Thyroid gland (tissue), 4 donors: ENCODE results near the gene ZNF808. TPM values are rescaled to one million over a fixed set of nuclear protein-coding genes. Genes with fewer than 3 reads are reported as not detected.
A peak's percentile ranks its signal among the peaks of the same experiment; 100 is the strongest.
"Not testable (repeated sequence)": the region's sequence is repeated elsewhere in the genome, so short reads cannot be mapped to it uniquely, and the experiment has no call there.

Source experiments
- DNase-seq, 2 donors: peaks; one replicate each; pipeline ENCODE4 v3.0.0-alpha.2; 2019
- H3K27ac ChIP-seq, 3 donors: fragments of 200-600 bp; sonication (generic); 1 replicate in 2 of 3; 2 replicates in 1 of 3; pipeline ENCODE4 v1.5.1; 2016 to 2019; ENCODE audit warnings: mild to moderate bottlenecking in 1 of 3, moderate library complexity in 1 of 3
- H3K27me3 ChIP-seq: fragments of 200-600 bp; sonication (generic); one replicate; pipeline ENCODE4 v1.5.1; 2019
- H3K36me3 ChIP-seq, 2 donors: fragments of 200-600 bp; sonication (generic); one replicate each; pipeline ENCODE4 v1.5.1; 2016 to 2019
- H3K4me1 ChIP-seq, 2 donors: fragments of 200-600 bp; sonication (generic); one replicate each; pipeline ENCODE4 v1.5.1; 2017 to 2019
- H3K4me3 ChIP-seq, 3 donors: fragments of 200-600 bp; sonication (generic); replicated peaks in 1 of 3; 1 replicate in 2 of 3; 2 replicates in 1 of 3; pipeline ENCODE4 v1.5.1; 2016; ENCODE audit warnings: mild to moderate bottlenecking in 1 of 3
- H3K9me3 ChIP-seq: fragments of 200-600 bp; sonication (generic); one replicate; pipeline ENCODE4 v1.5.1; 2017
- POLR2A ChIP-seq, 2 donors: fragments of 450-650 bp; IDR thresholded peaks; one replicate each; pipeline ENCODE4 v1.6.1; 2017; ENCODE audit warnings: antibody characterized with exemption in 2 of 2, mild to moderate bottlenecking in 2 of 2, moderate library complexity in 1 of 2
- WGBS, 2 donors: methylation state at CpG; one replicate each; pipeline ENCODE4 v1.1.5; 2017; 5-methylcytosine and 5-hydroxymethylcytosine counted together
- intact Hi-C: fragments of 100-400 bp; cut with DNase I; formaldehyde crosslinking; loops from one replicate; pipeline ENCODE4 v1.15.1; 2023
- total RNA-seq, 4 donors: library from RNA; depleted of rRNA; stranded (reverse); fragments of >200 nt; gene quantifications; one replicate each; pipeline ENCODE4 v1.2.3, GENCODE V29; 2016
- TF ChIP-seq, protein P1 (sequence below), 6 experiments: fragments of 200-600 bp in 3 of 6; fragments of 450-650 bp in 3 of 6; sonication (generic) in 3 of 6; IDR thresholded peaks; one replicate each; pipeline ENCODE4 v1.5.1; 2016 to 2019; ENCODE audit warnings: antibody characterized with exemption in 6 of 6, mild to moderate bottlenecking in 2 of 6, inconsistent platforms in 1 of 6, moderate library complexity in 1 of 6

Gene ZNF808
- total RNA-seq, 4 donors from 2014 or later = 33.4 to 98.3 (median 58.9) TPM

- DNase-seq = no peak
- intact Hi-C loops = no loop called here
- H3K4me3 ChIP-seq = no peak overlapping the region
- no peaks in the 10 kb centered on the region for H3K27me3 ChIP-seq
- no peak overlapping the region for H3K27ac ChIP-seq
- TF ChIP-seq POLR2A (IDR thresholded peaks at IDR 0.05) = no peak
- TF ChIP-seq, protein P1, sequence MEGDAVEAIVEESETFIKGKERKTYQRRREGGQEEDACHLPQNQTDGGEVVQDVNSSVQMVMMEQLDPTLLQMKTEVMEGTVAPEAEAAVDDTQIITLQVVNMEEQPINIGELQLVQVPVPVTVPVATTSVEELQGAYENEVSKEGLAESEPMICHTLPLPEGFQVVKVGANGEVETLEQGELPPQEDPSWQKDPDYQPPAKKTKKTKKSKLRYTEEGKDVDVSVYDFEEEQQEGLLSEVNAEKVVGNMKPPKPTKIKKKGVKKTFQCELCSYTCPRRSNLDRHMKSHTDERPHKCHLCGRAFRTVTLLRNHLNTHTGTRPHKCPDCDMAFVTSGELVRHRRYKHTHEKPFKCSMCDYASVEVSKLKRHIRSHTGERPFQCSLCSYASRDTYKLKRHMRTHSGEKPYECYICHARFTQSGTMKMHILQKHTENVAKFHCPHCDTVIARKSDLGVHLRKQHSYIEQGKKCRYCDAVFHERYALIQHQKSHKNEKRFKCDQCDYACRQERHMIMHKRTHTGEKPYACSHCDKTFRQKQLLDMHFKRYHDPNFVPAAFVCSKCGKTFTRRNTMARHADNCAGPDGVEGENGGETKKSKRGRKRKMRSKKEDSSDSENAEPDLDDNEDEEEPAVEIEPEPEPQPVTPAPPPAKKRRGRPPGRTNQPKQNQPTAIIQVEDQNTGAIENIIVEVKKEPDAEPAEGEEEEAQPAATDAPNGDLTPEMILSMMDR (IDR thresholded peaks at IDR 0.05) = no peak
- 65 to 71% methylated on average over 3 of the region's 3 CpGs for WGBS, 2 donors
- peaks cover 9 to 10% of the 10 kb centered on the region in 2 donors for H3K36me3 ChIP-seq
- H3K4me1 ChIP-seq = peaks cover 8 to 26% of the 10 kb centered on the region in 2 donors
- H3K9me3 ChIP-seq = no peaks in the 10 kb centered on the region
Measured at GRCh38 chr19:52599241-52599640, 71.8 kb downstream of the ZNF808 start.

DNA sequence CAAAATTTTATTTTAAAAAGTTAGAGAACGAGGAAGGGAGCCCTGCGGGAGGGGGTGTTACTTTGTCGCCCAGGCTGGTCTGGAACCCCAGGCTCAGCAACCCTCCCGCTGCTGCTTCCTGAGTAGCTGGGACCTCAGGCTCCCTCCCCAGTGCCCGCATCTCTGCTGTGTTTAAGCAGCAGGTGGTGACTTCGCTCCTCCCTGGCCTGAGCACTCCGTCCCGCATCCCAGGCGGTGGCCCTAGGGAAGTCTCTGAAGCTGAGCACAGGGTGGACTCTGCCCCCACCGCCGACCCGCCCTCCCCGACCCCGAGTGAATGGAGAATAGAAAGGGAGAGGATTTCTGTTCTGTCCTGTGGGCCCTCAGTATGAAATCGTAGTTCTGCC lies 73.2 kb downstream of the ZNF808 start:
- intact Hi-C loops = no loop called here
- Histone ChIP-seq H3K27ac (peak overlapping the region in 2 of 3 donors; percentile 30 to 81), H3K4me3 (peak overlapping the region in 1 of 3 donors; percentile 55), H3K27me3 (no peaks in the 10 kb centered on the region), H3K4me1 (peaks cover 11 to 30% of the 10 kb centered on the region in 2 donors), H3K9me3 (no peaks in the 10 kb centered on the region), H3K36me3 (peaks cover 5 to 10% of the 10 kb centered on the region in 2 donors)
- 10% methylated on average over 13 to 15 of the region's 15 CpGs for WGBS, 2 donors
- TF ChIP-seq, protein P1 (IDR thresholded peaks at IDR 0.05) = no peak
- no peak for TF ChIP-seq POLR2A (IDR thresholded peaks at IDR 0.05)
- peak; percentile 19 to 26 for DNase-seq

DNA sequence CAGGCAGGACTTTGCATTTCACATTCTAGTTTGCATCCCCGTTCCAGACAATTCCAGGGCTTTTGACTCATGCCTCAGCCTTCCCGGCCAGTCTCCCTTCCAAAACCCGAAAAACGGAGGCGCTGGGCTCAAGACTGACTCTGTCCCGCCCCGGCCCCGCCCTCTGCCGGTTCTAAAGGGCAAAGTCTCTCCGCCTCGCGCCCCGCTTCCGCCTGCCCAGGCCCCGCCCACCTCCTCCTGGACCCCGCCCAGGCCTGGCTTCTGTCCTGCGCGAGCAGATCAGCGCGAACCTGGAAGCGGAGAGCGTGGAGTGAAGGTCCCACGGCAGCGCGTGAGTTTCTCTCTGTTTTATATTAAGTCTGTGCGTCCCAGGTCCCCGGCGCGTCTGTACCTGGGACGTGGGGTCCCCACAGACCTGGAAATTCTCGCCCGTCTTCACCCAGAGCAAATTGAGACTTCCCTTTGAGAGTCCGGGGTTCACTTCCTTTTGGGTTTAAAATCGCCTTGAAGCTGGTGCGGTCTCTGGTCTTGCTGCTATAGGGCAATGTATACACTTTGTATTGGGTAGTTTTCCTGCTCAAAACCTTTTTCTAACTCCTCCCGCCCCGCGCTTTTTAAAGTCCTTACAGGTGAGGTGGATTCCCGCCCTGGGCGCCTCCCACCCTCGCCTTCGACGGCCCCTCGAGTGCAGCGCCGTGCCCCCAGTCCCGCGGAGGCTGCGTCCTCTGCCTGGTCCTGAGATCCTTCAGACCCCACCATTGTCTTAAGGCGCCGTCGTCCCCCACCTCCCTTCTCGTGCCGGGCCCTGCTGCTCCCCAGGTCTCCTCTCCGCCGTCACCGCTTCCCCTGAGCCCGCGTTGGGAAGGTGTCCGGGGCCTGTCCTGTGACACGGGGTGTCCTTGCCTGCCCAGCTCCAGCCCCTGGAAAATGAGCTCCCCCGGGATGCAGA lies 73.8 kb downstream of the ZNF808 start:
- Histone ChIP-seq H3K4me3 (peak overlapping the region; percentile 30 to 83 (median 55)), H3K27me3 (no peaks in the 10 kb centered on the region), H3K36me3 (peaks cover 0 to 4% of the 10 kb centered on the region in 2 donors), H3K9me3 (no peaks in the 10 kb centered on the region), H3K4me1 (peaks cover 11 to 30% of the 10 kb centered on the region in 2 donors), H3K27ac (peak overlapping the region; percentile 22 to 81 (median 30))
- intact Hi-C loops = no loop called here
- peak; percentile 95 to 97 for DNase-seq
- TF ChIP-seq POLR2A (IDR thresholded peaks at IDR 0.05) = peak in 1 of 2 donors; percentile 73
- TF ChIP-seq, protein P1 (IDR thresholded peaks at IDR 0.05) = peak in 5 of 6 experiments; percentile 13 to 49 (median 24)
- 2% methylated on average over 38 to 58 of the region's 62 CpGs for WGBS, 2 donors

DNA sequence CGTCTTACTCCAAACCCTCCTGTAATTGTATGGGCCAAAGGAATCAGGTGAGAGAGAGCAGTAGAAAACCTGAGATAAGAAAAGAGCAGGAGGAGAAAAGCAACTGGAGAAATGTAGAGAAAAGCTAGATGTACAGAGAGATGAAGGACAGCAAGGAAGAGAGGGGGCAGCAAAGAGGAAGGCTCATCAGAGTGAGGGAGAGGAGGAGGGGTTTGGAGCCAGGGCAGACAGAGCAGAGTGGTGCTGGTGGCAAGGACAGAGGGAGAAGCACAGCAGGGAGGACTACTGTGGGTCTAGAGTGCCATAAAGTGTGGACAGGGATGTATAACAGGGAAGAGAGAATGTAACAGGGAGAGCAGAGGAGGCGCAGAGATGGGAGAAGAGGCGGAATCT lies 74.5 kb downstream of the ZNF808 start:
- H3K4me1 ChIP-seq = peaks cover 11 to 30% of the 10 kb centered on the region in 2 donors
- H3K27me3 ChIP-seq, H3K36me3 ChIP-seq, H3K9me3 ChIP-seq, intact Hi-C loops, DNase-seq: not testable (repeated sequence)
- H3K4me3 ChIP-seq = peak overlapping the region; percentile 30 to 83 (median 55)
- TF ChIP-seq, protein P1 (IDR thresholded peaks at IDR 0.05) = peak in 3 of 6 experiments; percentile 35 to 43 (median 37)
- WGBS, 2 donors = 58 to 61% methylated on average over 3 of the region's 3 CpGs
- H3K27ac ChIP-seq = peak overlapping the region; percentile 22 to 81 (median 30)

GRCh38 chr19:52602941-52603340 lies 75.5 kb downstream of the ZNF808 start:
- TF ChIP-seq, protein P1 (IDR thresholded peaks at IDR 0.05) = no peak
- TF ChIP-seq POLR2A (IDR thresholded peaks at IDR 0.05) = no peak
- no peaks in the 10 kb centered on the region for H3K27me3 ChIP-seq
- intact Hi-C loops = no loop called here
- DNase-seq = no peak
- WGBS, 2 donors = 59 to 70% methylated on average over 2 of the region's 2 CpGs
- no peaks in the 10 kb centered on the region for H3K36me3 ChIP-seq
- no peak overlapping the region for H3K4me3 ChIP-seq
- H3K27ac ChIP-seq = peak overlapping the region; percentile 65 to 72 (median 66)
- H3K4me1 ChIP-seq = peaks cover 11 to 30% of the 10 kb centered on the region in 2 donors
- H3K9me3 ChIP-seq = no peaks in the 10 kb centered on the region
